ENCODE data around the gene SMIM24.
"Not testable (repeated sequence)": the region's sequence is repeated elsewhere in the genome, so short reads cannot be mapped to it uniquely, and the experiment has no call there.

The SMIM24 gene

GRCh38 chr19:3440082-3440481 is 40.2 kb downstream of the SMIM24 start:
- DNase-seq = peak in 5 of 58 donors; percentile 6 to 14 (median 11)

GRCh38 chr19:3434630-3435553 is 45.4 kb downstream of the SMIM24 start:
- peak in 57 of 58 donors; percentile 64 to 96 (median 90) for DNase-seq

GRCh38 chr19:3433805-3434540 is 46.4 kb downstream of the SMIM24 start:
- DNase-seq = no peak

- no peak for DNase-seq
These were observed 47.0 kb downstream of the SMIM24 start for GRCh38 chr19:3433313-3433712.

- no peak for DNase-seq
These were observed 48.4 kb downstream of the SMIM24 start for GRCh38 chr19:3431760-3432397.

- not testable (repeated sequence) for DNase-seq
These were observed 50.0 kb downstream of the SMIM24 start for GRCh38 chr19:3430366-3430680.

GRCh38 chr19:3426433-3426832 is 53.9 kb downstream of the SMIM24 start:
- DNase-seq = no peak

All from anterior cingulate cortex (tissue), 58 donors.